ENCODE data around the gene LHFPL4.

GRCh38 chr3:9534429-9534828 lies 19.2 kb downstream of the LHFPL4 start:
- TF ChIP-seq EZH2 (IDR thresholded peaks at IDR 0.05; ENCODE audit: borderline replicate concordance, low read length) (no peak), CTCF (conservative IDR thresholded peaks at IDR 0.05 in 1 of 2, IDR thresholded peaks at IDR 0.05 in 1 of 2; ENCODE audit: extremely low read depth in 1 of 2, insufficient read depth in 1 of 2, low read depth in 1 of 2, low read length in 2 of 2) (no peak)

Measured in mammary epithelial cell (primary cell).